GM23338 (cell line): ENCODE results near the gene OR10X1. TPM values are rescaled to one million over a fixed set of nuclear protein-coding genes. Genes with fewer than 3 reads are reported as not detected.

Experiments used
- ATAC-seq: fragments of 200-7000 bp; cut with Tn5 transposase; 3 replicates; pipeline ENCODE4 v1.9.1; 2020
- DNase-seq: peaks from one replicate; pipeline ENCODE4 v3.0.0-alpha.2; 2015; ENCODE audit warnings: low spot score
- H2AFZ ChIP-seq: fragments of 200-600 bp; sonication (generic); 2 replicates; pipeline ENCODE4 v1.8.0; 2016; ENCODE audit warnings: antibody characterized with exemption, mild to moderate bottlenecking, moderate library complexity
- H3F3A ChIP-seq: fragments of 200-600 bp; sonication (generic); replicated peaks from 2 replicates; pipeline ENCODE4 v1.8.0; 2017; ENCODE audit warnings: antibody characterized with exemption, mixed run types, low read depth
- H3K27ac ChIP-seq: fragments of 200-600 bp; sonication (generic); 2 replicates; pipeline ENCODE4 v1.6.1; 2016; ENCODE audit warnings: low read depth
- H3K27me3 ChIP-seq: fragments of 200-600 bp; sonication (generic); 2 replicates; pipeline ENCODE4 v1.8.0; 2016; ENCODE audit warnings: mild to moderate bottlenecking, mixed run types, moderate library complexity; ENCODE audit not compliant: insufficient read depth
- H3K36me3 ChIP-seq: fragments of 200-600 bp; sonication (generic); 2 replicates; pipeline ENCODE4 v1.8.0; 2016; ENCODE audit warnings: mild to moderate bottlenecking; ENCODE audit not compliant: insufficient read depth
- H3K4me1 ChIP-seq: fragments of 200-600 bp; sonication (generic); 2 replicates; pipeline ENCODE4 v1.8.0; 2016; ENCODE audit warnings: mild to moderate bottlenecking, moderate library complexity; ENCODE audit not compliant: insufficient read depth
- H3K4me2 ChIP-seq: fragments of 200-600 bp; sonication (generic); 2 replicates; pipeline ENCODE4 v1.7.1; 2017; ENCODE audit warnings: mixed run types
- H3K4me3 ChIP-seq: fragments of 200-600 bp; sonication (generic); 2 replicates; pipeline ENCODE4 v1.6.1; 2016; ENCODE audit warnings: mixed run types
- H3K79me2 ChIP-seq: fragments of 200-600 bp; sonication (generic); replicated peaks from 2 replicates; pipeline ENCODE4 v1.8.0; 2017; ENCODE audit warnings: mild to moderate bottlenecking; ENCODE audit not compliant: insufficient read depth
- H3K9me2 ChIP-seq: fragments of 200-600 bp; sonication (generic); 2 replicates; pipeline ENCODE4 v1.8.0; 2017; ENCODE audit not compliant: insufficient read depth
- H4K20me1 ChIP-seq: fragments of 200-600 bp; sonication (generic); replicated peaks from 2 replicates; pipeline ENCODE4 v1.8.0; 2017; ENCODE audit warnings: mild to moderate bottlenecking; ENCODE audit not compliant: insufficient read depth
- H3K27ac Mint-ChIP-seq: 2 replicates; pipeline ENCODE4 v1.8.0; 2020; ENCODE audit warnings: inconsistent platforms, mild to moderate bottlenecking, moderate library complexity, mixed read lengths
- H3K27me3 Mint-ChIP-seq: 3 replicates; pipeline ENCODE4 v1.8.0; 2022; ENCODE audit warnings: low read depth, mild to moderate bottlenecking, moderate library complexity, mixed read lengths, inconsistent platforms; ENCODE audit not compliant: insufficient read depth, poor library complexity
- H3K36me3 Mint-ChIP-seq: 3 replicates; pipeline ENCODE4 v1.8.0; 2021; ENCODE audit warnings: low read depth, mild to moderate bottlenecking, inconsistent platforms, moderate library complexity, mixed read lengths
- H3K4me1 Mint-ChIP-seq: 3 replicates; pipeline ENCODE4 v1.8.0; 2020; ENCODE audit warnings: mild to moderate bottlenecking, inconsistent platforms, mixed read lengths
- H3K4me3 Mint-ChIP-seq: 3 replicates; pipeline ENCODE4 v1.8.0; 2021; ENCODE audit warnings: moderate library complexity, mild to moderate bottlenecking, inconsistent platforms, mixed read lengths
- H3K9me3 Mint-ChIP-seq: 3 replicates; pipeline ENCODE4 v1.8.0; 2020; ENCODE audit warnings: moderate library complexity, mild to moderate bottlenecking, inconsistent platforms, mixed read lengths
- CREB1 ChIP-seq: fragments of 250-450 bp; sonication (Bioruptor Pico); IDR thresholded peaks from 2 replicates; pipeline ENCODE4 v1.5.0; 2020; ENCODE audit warnings: low read depth, mild to moderate bottlenecking, moderate library complexity
- EZH2 ChIP-seq: fragments of 200-600 bp; sonication (generic); IDR thresholded peaks from one replicate; pipeline ENCODE4 v1.8.0; 2017; ENCODE audit warnings: antibody characterized with exemption, mild to moderate bottlenecking, low read depth; ENCODE audit not compliant: unreplicated experiment
- EZH2phosphoT487 ChIP-seq: fragments of 200-600 bp; sonication (generic); IDR thresholded peaks from one replicate; pipeline ENCODE4 v1.8.1; 2018; ENCODE audit warnings: antibody characterized with exemption; ENCODE audit not compliant: unreplicated experiment
- JUNB ChIP-seq: IDR thresholded peaks from one replicate; pipeline ENCODE4 v1.6.1; 2016; ENCODE audit warnings: antibody characterized with exemption; ENCODE audit not compliant: unreplicated experiment
- NANOG ChIP-seq: IDR thresholded peaks from 2 replicates; pipeline ENCODE4 v1.6.1; 2016; ENCODE audit warnings: antibody characterized with exemption, borderline replicate concordance
- POLR2AphosphoS5 ChIP-seq: IDR thresholded peaks from 2 replicates; pipeline ENCODE4 v1.6.1; 2016; ENCODE audit warnings: antibody characterized with exemption, low read depth
- STAT1 ChIP-seq: IDR thresholded peaks from one replicate; pipeline ENCODE4 v1.6.1; 2016; ENCODE audit warnings: antibody characterized with exemption; ENCODE audit not compliant: unreplicated experiment
- polyA plus RNA-seq: library from polyadenylated mRNA; unstranded; fragments of >200 nt; fragmentation: Nextera tagmentation; extraction: Ambion mirVana; gene quantifications from 2 replicates; pipeline ENCODE4 v1.2.1, GENCODE V29; 2016
- total RNA-seq: library from RNA; depleted of rRNA; stranded (reverse); fragments of >200 nt; shearing (Covaris generic); gene quantifications from 2 replicates; pipeline ENCODE4 v1.2.3, GENCODE V29; 2014
- TF ChIP-seq, protein P1 (sequence below): IDR thresholded peaks from one replicate; pipeline ENCODE4 v1.6.1; 2018; ENCODE audit warnings: antibody characterized with exemption; ENCODE audit not compliant: unreplicated experiment
- TF ChIP-seq, protein P2 (sequence below): fragments of 250-450 bp; sonication (Bioruptor Pico); IDR thresholded peaks from 2 replicates; pipeline ENCODE4 v1.5.0; 2020; ENCODE audit warnings: mild to moderate bottlenecking, moderate library complexity
- TF ChIP-seq, protein P3 (sequence below): IDR thresholded peaks from 2 replicates; pipeline ENCODE4 v1.6.1; 2016; ENCODE audit warnings: antibody characterized with exemption

The OR10X1 gene
- total and polyA plus RNA-seq, 2 experiments from 2014 or later, result not detected

DNA sequence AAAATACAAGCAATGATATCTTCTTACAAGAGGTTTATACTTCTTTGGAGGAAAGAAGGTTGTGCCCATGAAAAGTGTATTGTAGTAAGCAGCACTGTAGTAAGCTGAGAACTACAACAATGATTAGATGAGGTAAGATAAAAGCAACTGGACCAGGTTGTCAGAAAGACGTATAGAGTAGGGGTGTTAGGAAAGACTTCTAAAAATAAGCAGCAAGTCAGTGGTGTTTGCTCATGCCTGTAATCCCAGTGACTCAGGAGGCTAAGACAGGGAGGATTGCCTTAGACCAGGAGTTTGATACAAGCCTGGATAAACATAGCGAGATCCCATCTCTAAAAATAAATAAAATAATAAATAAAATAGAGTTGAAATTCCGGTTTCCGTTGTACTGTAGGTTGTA lies 4.3 kb upstream of the OR10X1 start:
- no peak overlapping the region for H3K27ac ChIP-seq
- H3K36me3 Mint-ChIP-seq, result peaks cover 8% of the 10 kb centered on the region; the same call in 2 of the 3 replicates
- H3K27me3 Mint-ChIP-seq, result peaks cover under 1% of the 10 kb centered on the region

More for the DNA sequence above, 4.3 kb upstream of the OR10X1 start:
- no peak for TF ChIP-seq EZH2
- TF ChIP-seq CREB1, result no peak
- TF ChIP-seq, protein P1, sequence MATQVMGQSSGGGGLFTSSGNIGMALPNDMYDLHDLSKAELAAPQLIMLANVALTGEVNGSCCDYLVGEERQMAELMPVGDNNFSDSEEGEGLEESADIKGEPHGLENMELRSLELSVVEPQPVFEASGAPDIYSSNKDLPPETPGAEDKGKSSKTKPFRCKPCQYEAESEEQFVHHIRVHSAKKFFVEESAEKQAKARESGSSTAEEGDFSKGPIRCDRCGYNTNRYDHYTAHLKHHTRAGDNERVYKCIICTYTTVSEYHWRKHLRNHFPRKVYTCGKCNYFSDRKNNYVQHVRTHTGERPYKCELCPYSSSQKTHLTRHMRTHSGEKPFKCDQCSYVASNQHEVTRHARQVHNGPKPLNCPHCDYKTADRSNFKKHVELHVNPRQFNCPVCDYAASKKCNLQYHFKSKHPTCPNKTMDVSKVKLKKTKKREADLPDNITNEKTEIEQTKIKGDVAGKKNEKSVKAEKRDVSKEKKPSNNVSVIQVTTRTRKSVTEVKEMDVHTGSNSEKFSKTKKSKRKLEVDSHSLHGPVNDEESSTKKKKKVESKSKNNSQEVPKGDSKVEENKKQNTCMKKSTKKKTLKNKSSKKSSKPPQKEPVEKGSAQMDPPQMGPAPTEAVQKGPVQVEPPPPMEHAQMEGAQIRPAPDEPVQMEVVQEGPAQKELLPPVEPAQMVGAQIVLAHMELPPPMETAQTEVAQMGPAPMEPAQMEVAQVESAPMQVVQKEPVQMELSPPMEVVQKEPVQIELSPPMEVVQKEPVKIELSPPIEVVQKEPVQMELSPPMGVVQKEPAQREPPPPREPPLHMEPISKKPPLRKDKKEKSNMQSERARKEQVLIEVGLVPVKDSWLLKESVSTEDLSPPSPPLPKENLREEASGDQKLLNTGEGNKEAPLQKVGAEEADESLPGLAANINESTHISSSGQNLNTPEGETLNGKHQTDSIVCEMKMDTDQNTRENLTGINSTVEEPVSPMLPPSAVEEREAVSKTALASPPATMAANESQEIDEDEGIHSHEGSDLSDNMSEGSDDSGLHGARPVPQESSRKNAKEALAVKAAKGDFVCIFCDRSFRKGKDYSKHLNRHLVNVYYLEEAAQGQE, result no peak
- TF ChIP-seq EZH2phosphoT487, result no peak
- TF ChIP-seq POLR2AphosphoS5, result no peak
- TF ChIP-seq JUNB, result no peak
- TF ChIP-seq STAT1, result no peak
- TF ChIP-seq, protein P2, sequence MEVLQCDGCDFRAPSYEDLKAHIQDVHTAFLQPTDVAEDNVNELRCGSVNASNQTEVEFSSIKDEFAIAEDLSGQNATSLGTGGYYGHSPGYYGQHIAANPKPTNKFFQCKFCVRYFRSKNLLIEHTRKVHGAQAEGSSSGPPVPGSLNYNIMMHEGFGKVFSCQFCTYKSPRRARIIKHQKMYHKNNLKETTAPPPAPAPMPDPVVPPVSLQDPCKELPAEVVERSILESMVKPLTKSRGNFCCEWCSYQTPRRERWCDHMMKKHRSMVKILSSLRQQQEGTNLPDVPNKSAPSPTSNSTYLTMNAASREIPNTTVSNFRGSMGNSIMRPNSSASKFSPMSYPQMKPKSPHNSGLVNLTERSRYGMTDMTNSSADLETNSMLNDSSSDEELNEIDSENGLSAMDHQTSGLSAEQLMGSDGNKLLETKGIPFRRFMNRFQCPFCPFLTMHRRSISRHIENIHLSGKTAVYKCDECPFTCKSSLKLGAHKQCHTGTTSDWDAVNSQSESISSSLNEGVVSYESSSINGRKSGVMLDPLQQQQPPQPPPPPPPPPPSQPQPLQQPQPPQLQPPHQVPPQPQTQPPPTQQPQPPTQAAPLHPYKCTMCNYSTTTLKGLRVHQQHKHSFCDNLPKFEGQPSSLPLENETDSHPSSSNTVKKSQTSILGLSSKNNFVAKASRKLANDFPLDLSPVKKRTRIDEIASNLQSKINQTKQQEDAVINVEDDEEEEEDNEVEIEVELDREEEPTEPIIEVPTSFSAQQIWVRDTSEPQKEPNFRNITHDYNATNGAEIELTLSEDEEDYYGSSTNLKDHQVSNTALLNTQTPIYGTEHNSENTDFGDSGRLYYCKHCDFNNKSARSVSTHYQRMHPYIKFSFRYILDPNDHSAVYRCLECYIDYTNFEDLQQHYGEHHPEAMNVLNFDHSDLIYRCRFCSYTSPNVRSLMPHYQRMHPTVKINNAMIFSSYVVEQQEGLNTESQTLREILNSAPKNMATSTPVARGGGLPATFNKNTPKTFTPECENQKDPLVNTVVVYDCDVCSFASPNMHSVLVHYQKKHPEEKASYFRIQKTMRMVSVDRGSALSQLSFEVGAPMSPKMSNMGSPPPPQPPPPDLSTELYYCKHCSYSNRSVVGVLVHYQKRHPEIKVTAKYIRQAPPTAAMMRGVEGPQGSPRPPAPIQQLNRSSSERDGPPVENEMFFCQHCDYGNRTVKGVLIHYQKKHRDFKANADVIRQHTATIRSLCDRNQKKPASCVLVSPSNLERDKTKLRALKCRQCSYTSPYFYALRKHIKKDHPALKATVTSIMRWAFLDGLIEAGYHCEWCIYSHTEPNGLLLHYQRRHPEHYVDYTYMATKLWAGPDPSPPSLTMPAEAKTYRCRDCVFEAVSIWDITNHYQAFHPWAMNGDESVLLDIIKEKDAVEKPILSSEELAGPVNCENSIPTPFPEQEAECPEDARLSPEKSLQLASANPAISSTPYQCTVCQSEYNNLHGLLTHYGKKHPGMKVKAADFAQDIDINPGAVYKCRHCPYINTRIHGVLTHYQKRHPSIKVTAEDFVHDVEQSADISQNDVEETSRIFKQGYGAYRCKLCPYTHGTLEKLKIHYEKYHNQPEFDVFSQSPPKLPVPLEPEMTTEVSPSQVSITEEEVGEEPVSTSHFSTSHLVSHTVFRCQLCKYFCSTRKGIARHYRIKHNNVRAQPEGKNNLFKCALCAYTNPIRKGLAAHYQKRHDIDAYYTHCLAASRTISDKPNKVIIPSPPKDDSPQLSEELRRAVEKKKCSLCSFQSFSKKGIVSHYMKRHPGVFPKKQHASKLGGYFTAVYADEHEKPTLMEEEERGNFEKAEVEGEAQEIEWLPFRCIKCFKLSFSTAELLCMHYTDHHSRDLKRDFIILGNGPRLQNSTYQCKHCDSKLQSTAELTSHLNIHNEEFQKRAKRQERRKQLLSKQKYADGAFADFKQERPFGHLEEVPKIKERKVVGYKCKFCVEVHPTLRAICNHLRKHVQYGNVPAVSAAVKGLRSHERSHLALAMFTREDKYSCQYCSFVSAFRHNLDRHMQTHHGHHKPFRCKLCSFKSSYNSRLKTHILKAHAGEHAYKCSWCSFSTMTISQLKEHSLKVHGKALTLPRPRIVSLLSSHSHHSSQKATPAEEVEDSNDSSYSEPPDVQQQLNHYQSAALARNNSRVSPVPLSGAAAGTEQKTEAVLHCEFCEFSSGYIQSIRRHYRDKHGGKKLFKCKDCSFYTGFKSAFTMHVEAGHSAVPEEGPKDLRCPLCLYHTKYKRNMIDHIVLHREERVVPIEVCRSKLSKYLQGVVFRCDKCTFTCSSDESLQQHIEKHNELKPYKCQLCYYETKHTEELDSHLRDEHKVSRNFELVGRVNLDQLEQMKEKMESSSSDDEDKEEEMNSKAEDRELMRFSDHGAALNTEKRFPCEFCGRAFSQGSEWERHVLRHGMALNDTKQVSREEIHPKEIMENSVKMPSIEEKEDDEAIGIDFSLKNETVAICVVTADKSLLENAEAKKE, result no peak
- TF ChIP-seq, protein P3, sequence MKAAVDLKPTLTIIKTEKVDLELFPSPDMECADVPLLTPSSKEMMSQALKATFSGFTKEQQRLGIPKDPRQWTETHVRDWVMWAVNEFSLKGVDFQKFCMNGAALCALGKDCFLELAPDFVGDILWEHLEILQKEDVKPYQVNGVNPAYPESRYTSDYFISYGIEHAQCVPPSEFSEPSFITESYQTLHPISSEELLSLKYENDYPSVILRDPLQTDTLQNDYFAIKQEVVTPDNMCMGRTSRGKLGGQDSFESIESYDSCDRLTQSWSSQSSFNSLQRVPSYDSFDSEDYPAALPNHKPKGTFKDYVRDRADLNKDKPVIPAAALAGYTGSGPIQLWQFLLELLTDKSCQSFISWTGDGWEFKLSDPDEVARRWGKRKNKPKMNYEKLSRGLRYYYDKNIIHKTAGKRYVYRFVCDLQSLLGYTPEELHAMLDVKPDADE, result no peak
- TF ChIP-seq NANOG, result no peak
- H3K4me2 ChIP-seq, result no peak overlapping the region
- no peaks in the 10 kb centered on the region for H3K27me3 ChIP-seq
- no peaks in the 10 kb centered on the region for H3F3A ChIP-seq
- no peak for ATAC-seq
- Mint-ChIP-seq H3K9me3 (peaks cover 15% of the 10 kb centered on the region), H3K4me1 (no peaks in the 10 kb centered on the region), H3K4me3 (no peak overlapping the region), H3K27ac (no peak overlapping the region)
- no peak overlapping the region for H2AFZ ChIP-seq
- no peak for DNase-seq
- H3K4me1 ChIP-seq, result no peaks in the 10 kb centered on the region
- H3K79me2 ChIP-seq, result no peaks in the 10 kb centered on the region
- peaks cover 4% of the 10 kb centered on the region; the same call in 1 of the 2 replicates for H3K36me3 ChIP-seq
- H3K9me2 ChIP-seq, result no peaks in the 10 kb centered on the region
- no peaks in the 10 kb centered on the region for H4K20me1 ChIP-seq
- H3K4me3 ChIP-seq, result no peak overlapping the region
